ENCODE measurements around the gene IKZF3. TPM values are rescaled to one million over a fixed set of nuclear protein-coding genes. Genes with fewer than 3 reads are reported as not detected.

The IKZF3 gene
- total RNA-seq, 4 donors from 2014 or later, result 0.89 to 1.8 (median 0.97) TPM

GRCh38 chr17:39826334-39826733 is 37.8 kb downstream of the IKZF3 start:
- H3K4me3 ChIP-seq (ENCODE audit: low read depth, poor library complexity, severe bottlenecking), result no peak overlapping the region
- DNase-seq (ENCODE audit: low spot score in 2 of 2), result no peak
- TF ChIP-seq CTCF (IDR thresholded peaks at IDR 0.05), result no peak
- no peak for TF ChIP-seq POLR2A (IDR thresholded peaks at IDR 0.05)
- intact Hi-C loops (cut with DNase I; ENCODE audit: low total_unique reads), result no loop called here
- 84 to 86% methylated on average over 2 of the region's 2 CpGs for WGBS, 2 donors

DNA sequence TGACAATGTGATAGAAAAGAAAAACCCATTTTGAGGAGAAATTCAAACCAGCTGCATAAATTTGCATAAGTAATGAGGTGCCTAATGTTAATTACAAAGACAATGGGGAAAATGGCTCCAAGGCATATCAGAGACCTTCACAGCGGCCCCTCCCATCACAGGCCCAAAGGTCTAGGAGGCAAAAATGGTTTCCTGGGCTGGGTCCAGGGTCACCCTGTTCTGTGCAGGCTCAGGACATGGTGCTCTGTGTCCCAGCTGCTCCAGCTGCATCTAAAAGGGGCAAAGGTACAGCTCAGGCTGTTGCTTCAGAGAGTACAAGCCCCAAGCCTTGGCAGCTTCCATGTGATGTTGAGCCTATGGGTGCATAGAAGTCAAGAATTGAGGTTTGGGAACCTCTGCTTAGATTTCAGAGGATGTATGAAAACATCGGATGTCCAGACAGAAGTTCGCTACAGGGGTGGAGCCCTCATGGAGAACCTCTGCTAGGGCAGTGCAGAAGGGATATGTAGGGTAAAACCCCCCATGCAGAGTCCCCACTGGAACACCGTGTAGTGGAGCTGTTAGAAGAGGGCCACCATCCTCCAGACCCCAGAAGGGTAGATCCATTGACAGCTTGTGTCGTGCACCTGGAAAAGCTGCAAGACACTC is 40.6 kb downstream of the IKZF3 start:
- DNase-seq (ENCODE audit: low spot score in 2 of 2), result no peak
- intact Hi-C loops (cut with DNase I; ENCODE audit: low total_unique reads), result no loop called here
- TF ChIP-seq POLR2A (IDR thresholded peaks at IDR 0.05) (no peak), CTCF (IDR thresholded peaks at IDR 0.05) (no peak)
- H3K4me3 ChIP-seq (ENCODE audit: low read depth, poor library complexity, severe bottlenecking), result no peak overlapping the region
- WGBS, 2 donors, result 93 to 96% methylated on average over 5 of the region's 5 CpGs

GRCh38 chr17:39822051-39822451 is 42.1 kb downstream of the IKZF3 start:
- DNase-seq (ENCODE audit: low spot score in 2 of 2), result no peak
- intact Hi-C loops (cut with DNase I; ENCODE audit: low total_unique reads), result no loop called here
- 84 to 94% methylated on average over 2 of the region's 2 CpGs for WGBS, 2 donors
- no peak for TF ChIP-seq POLR2A (IDR thresholded peaks at IDR 0.05)
- TF ChIP-seq CTCF (IDR thresholded peaks at IDR 0.05), result no peak
- no peak overlapping the region for H3K4me3 ChIP-seq (ENCODE audit: low read depth, poor library complexity, severe bottlenecking)

DNA sequence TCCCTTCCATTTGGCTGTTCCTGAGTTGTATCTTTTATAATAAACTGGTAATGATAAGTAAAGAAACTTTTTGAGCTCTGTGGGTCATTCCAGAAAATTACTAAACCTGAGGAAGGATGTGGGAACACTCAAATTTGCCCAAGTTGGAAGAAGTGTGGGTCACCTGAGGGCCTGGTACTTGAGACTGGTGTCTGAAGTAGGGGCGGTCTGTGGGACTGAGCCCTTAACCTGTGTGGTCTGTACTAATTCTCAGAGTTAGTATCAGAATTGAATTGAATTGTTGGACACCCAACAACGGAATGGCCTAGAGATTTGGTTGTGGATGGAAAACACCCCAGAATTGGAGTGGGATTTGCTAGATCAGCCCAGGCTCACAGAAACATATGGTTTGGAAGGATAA is 43.1 kb downstream of the IKZF3 start:
- WGBS, 2 donors, result 92 to 95% methylated on average over 2 of the region's 2 CpGs
- TF ChIP-seq CTCF (IDR thresholded peaks at IDR 0.05), result no peak
- TF ChIP-seq POLR2A (IDR thresholded peaks at IDR 0.05), result no peak
- DNase-seq (ENCODE audit: low spot score in 2 of 2), result no peak
- intact Hi-C loops (cut with DNase I; ENCODE audit: low total_unique reads), result no loop called here
- no peak overlapping the region for H3K4me3 ChIP-seq (ENCODE audit: low read depth, poor library complexity, severe bottlenecking)

- no peak for DNase-seq (ENCODE audit: low spot score in 2 of 2)
- TF ChIP-seq CTCF (IDR thresholded peaks at IDR 0.05), result no peak
- TF ChIP-seq POLR2A (IDR thresholded peaks at IDR 0.05), result no peak
- no peak overlapping the region for H3K4me3 ChIP-seq (ENCODE audit: low read depth, poor library complexity, severe bottlenecking)
- intact Hi-C loops (cut with DNase I; ENCODE audit: low total_unique reads), result no loop called here
- WGBS, 2 donors, result 29 to 44% methylated on average over 4 of the region's 4 CpGs
These were observed 43.6 kb downstream of the IKZF3 start for GRCh38 chr17:39820541-39820940.
